ENCODE results near the gene ARL10. TPM values are rescaled to one million over a fixed set of nuclear protein-coding genes. Genes with fewer than 3 reads are reported as not detected.

The ARL10 gene
- total and polyA plus RNA-seq, 2 donors from 2014 or later, result 2.9 to 6.2 TPM

GRCh38 chr5:176400382-176401156 is 35.3 kb downstream of the ARL10 start:
- DNase-seq (no peak), FAIRE-seq (no peak)
- TF ChIP-seq, protein P1, sequence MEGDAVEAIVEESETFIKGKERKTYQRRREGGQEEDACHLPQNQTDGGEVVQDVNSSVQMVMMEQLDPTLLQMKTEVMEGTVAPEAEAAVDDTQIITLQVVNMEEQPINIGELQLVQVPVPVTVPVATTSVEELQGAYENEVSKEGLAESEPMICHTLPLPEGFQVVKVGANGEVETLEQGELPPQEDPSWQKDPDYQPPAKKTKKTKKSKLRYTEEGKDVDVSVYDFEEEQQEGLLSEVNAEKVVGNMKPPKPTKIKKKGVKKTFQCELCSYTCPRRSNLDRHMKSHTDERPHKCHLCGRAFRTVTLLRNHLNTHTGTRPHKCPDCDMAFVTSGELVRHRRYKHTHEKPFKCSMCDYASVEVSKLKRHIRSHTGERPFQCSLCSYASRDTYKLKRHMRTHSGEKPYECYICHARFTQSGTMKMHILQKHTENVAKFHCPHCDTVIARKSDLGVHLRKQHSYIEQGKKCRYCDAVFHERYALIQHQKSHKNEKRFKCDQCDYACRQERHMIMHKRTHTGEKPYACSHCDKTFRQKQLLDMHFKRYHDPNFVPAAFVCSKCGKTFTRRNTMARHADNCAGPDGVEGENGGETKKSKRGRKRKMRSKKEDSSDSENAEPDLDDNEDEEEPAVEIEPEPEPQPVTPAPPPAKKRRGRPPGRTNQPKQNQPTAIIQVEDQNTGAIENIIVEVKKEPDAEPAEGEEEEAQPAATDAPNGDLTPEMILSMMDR (IDR thresholded peaks at IDR 0.05; ENCODE audit: borderline replicate concordance, extremely low read depth, insufficient read depth), result no peak
- Histone ChIP-seq H3K27ac (ENCODE audit: low read depth in 2 of 2, low read length in 2 of 2) (no peak overlapping the region), H3K9ac (ENCODE audit: low read length in 3 of 3) (no peak overlapping the region), H3K9me3 (ENCODE audit: control insufficient read depth in 2 of 3, insufficient read depth in 1 of 3, low read length in 3 of 3) (no peaks in the 10 kb centered on the region), H3K4me1 (ENCODE audit: control insufficient read depth in 2 of 3, insufficient read depth in 2 of 3, low read depth in 1 of 3, low read length in 3 of 3) (peaks cover 0 to 4% (median 0%) of the 10 kb centered on the region in 3 donors), H3K27me3 (ENCODE audit: control insufficient read depth, insufficient read depth, low read length) (no peaks in the 10 kb centered on the region), H3K36me3 (ENCODE audit: control insufficient read depth in 2 of 3, insufficient read depth in 3 of 3, low read length in 3 of 3) (peaks cover 0 to 8% (median 0%) of the 10 kb centered on the region in 3 donors), H3K4me3 (ENCODE audit: low read length in 3 of 3) (no peak overlapping the region)
- intact Hi-C loops (cut with DNase I), result no loop called here

GRCh38 chr5:176401281-176402205 is 36.3 kb downstream of the ARL10 start:
- no peak overlapping the region for H3K9ac ChIP-seq (ENCODE audit: low read length in 3 of 3)
- TF ChIP-seq, protein P1 (IDR thresholded peaks at IDR 0.05; ENCODE audit: borderline replicate concordance, extremely low read depth, insufficient read depth), result no peak
- H3K4me3 ChIP-seq (ENCODE audit: low read length in 3 of 3), result no peak overlapping the region
- intact Hi-C loops (cut with DNase I), result no loop called here
- H3K27me3 ChIP-seq (ENCODE audit: control insufficient read depth, insufficient read depth, low read length), result no peaks in the 10 kb centered on the region
- no peak for FAIRE-seq
- H3K36me3 ChIP-seq (ENCODE audit: control insufficient read depth in 2 of 3, insufficient read depth in 3 of 3, low read length in 3 of 3), result peaks cover 0 to 2% (median 0%) of the 10 kb centered on the region in 3 donors
- H3K4me1 ChIP-seq (ENCODE audit: control insufficient read depth in 2 of 3, insufficient read depth in 2 of 3, low read depth in 1 of 3, low read length in 3 of 3), result no peaks in the 10 kb centered on the region
- no peaks in the 10 kb centered on the region for H3K9me3 ChIP-seq (ENCODE audit: control insufficient read depth in 2 of 3, insufficient read depth in 1 of 3, low read length in 3 of 3)
- peak in 1 of 5 donors; percentile 24 for DNase-seq
- H3K27ac ChIP-seq (ENCODE audit: low read depth in 2 of 2, low read length in 2 of 2), result no peak overlapping the region

GRCh38 chr5:176405656-176406435 is 40.6 kb downstream of the ARL10 start:
- Histone ChIP-seq H3K9me3 (ENCODE audit: control insufficient read depth in 2 of 3, insufficient read depth in 1 of 3, low read length in 3 of 3) (no peaks in the 10 kb centered on the region), H3K4me3 (ENCODE audit: low read length in 3 of 3) (no peak overlapping the region), H3K36me3 (ENCODE audit: control insufficient read depth in 2 of 3, insufficient read depth in 3 of 3, low read length in 3 of 3) (peaks cover 0 to 8% (median 0%) of the 10 kb centered on the region in 3 donors), H3K4me1 (ENCODE audit: control insufficient read depth in 2 of 3, insufficient read depth in 2 of 3, low read depth in 1 of 3, low read length in 3 of 3) (no peaks in the 10 kb centered on the region), H3K27me3 (ENCODE audit: control insufficient read depth, insufficient read depth, low read length) (no peaks in the 10 kb centered on the region), H3K9ac (ENCODE audit: low read length in 3 of 3) (no peak overlapping the region), H3K27ac (ENCODE audit: low read depth in 2 of 2, low read length in 2 of 2) (no peak overlapping the region)
- intact Hi-C loops (cut with DNase I), result no loop called here
- TF ChIP-seq, protein P1 (IDR thresholded peaks at IDR 0.05; ENCODE audit: borderline replicate concordance, extremely low read depth, insufficient read depth), result no peak
- DNase-seq, result no peak
- FAIRE-seq, result no peak

Data from kidney (tissue), 14 donors.